Liver (tissue), 9 donors: ENCODE results near the gene MTMR10. TPM values are rescaled to one million over a fixed set of nuclear protein-coding genes. Genes with fewer than 3 reads are reported as not detected.

ENCODE experiments used
- DNase-seq: peaks from one replicate; pipeline ENCODE4 v3.0.0-alpha.2; 2017; ENCODE audit warnings: low spot score
- H3K27ac ChIP-seq, 2 donors: one replicate each; pipeline ENCODE4 v1.7.0; 2013; ENCODE audit warnings: inconsistent platforms in 2 of 2, low read length in 2 of 2, control low read depth in 1 of 2, low read depth in 1 of 2, mild to moderate bottlenecking in 1 of 2
- H3K27me3 ChIP-seq, 4 donors: one replicate each; pipeline versions ENCODE4 v1.6.1 to v1.7.0; 2013; ENCODE audit warnings: low read length in 3 of 4, inconsistent platforms in 1 of 4, mild to moderate bottlenecking in 1 of 4, moderate library complexity in 1 of 4; ENCODE audit not compliant: control insufficient read depth in 4 of 4, insufficient read depth in 4 of 4
- H3K36me3 ChIP-seq, 4 donors: one replicate each; pipeline versions ENCODE4 v1.6.1 to v1.7.0; 2013; ENCODE audit warnings: low read length in 3 of 4, mild to moderate bottlenecking in 3 of 4, low read depth in 1 of 4, moderate library complexity in 1 of 4; ENCODE audit not compliant: control insufficient read depth in 4 of 4, insufficient read depth in 3 of 4
- H3K4me1 ChIP-seq, 4 donors: one replicate each; pipeline versions ENCODE4 v1.6.1 to v1.7.0; 2013; ENCODE audit warnings: low read length in 3 of 4, mild to moderate bottlenecking in 3 of 4, moderate library complexity in 1 of 4; ENCODE audit not compliant: control insufficient read depth in 4 of 4, insufficient read depth in 4 of 4
- H3K4me3 ChIP-seq, 3 donors: one replicate each; pipeline versions ENCODE4 v1.6.1 to v1.7.0; 2013; ENCODE audit warnings: low read length in 3 of 3, control low read depth in 1 of 3, low read depth in 1 of 3, mild to moderate bottlenecking in 1 of 3
- H3K9ac ChIP-seq, 2 donors: one replicate each; pipeline ENCODE4 v1.7.0; 2013; ENCODE audit warnings: low read length in 2 of 2, mild to moderate bottlenecking in 2 of 2, moderate library complexity in 2 of 2, control low read depth in 1 of 2, low read depth in 1 of 2
- H3K9me3 ChIP-seq, 4 donors: one replicate each; pipeline versions ENCODE4 v1.6.1 to v1.7.0; 2013; ENCODE audit warnings: low read length in 3 of 4; ENCODE audit not compliant: control insufficient read depth in 4 of 4
- ATF3 ChIP-seq: IDR thresholded peaks from 2 replicates; pipeline ENCODE4 v1.6.1; 2016; ENCODE audit warnings: antibody characterized with exemption
- CTCF ChIP-seq: fragments of 150-350 bp; IDR thresholded peaks from 2 replicates; pipeline ENCODE4 v1.5.1; 2017; ENCODE audit warnings: improper control_type of control experiment, low read depth, low read length; ENCODE audit not compliant: missing input control
- EGR1 ChIP-seq, 2 donors: IDR thresholded peaks; 2 replicates each; pipeline ENCODE4 v1.6.1; 2016 to 2018; ENCODE audit warnings: antibody characterized with exemption in 2 of 2, low read depth in 2 of 2
- FOXA1 ChIP-seq: IDR thresholded peaks from 2 replicates; pipeline ENCODE4 v1.6.1; 2016; ENCODE audit warnings: antibody characterized with exemption
- HNF4A ChIP-seq, 2 donors: conservative IDR thresholded peaks; 2 replicates each; pipeline ENCODE4 v1.6.1; 2016; ENCODE audit warnings: antibody characterized with exemption in 2 of 2, mild to moderate bottlenecking in 2 of 2
- NR2F2 ChIP-seq: IDR thresholded peaks from 2 replicates; pipeline ENCODE4 v1.6.1; 2016; ENCODE audit warnings: antibody characterized with exemption
- RAD21 ChIP-seq, 2 donors: IDR thresholded peaks; 2 replicates each; pipeline ENCODE4 v1.6.1; 2016; ENCODE audit warnings: antibody characterized with exemption in 2 of 2, mild to moderate bottlenecking in 2 of 2
- REST ChIP-seq: IDR thresholded peaks from 2 replicates; pipeline ENCODE4 v1.6.1; 2016; ENCODE audit warnings: antibody characterized with exemption, mild to moderate bottlenecking
- RXRA ChIP-seq, 2 donors: IDR thresholded peaks; 2 replicates each; pipeline ENCODE4 v1.6.1; 2017 to 2018; ENCODE audit warnings: antibody characterized with exemption in 2 of 2, mild to moderate bottlenecking in 1 of 2
- SP1 ChIP-seq: IDR thresholded peaks from 2 replicates; pipeline ENCODE4 v1.6.1; 2018; ENCODE audit warnings: antibody characterized with exemption, mild to moderate bottlenecking
- TAF1 ChIP-seq: conservative IDR thresholded peaks from 2 replicates; pipeline ENCODE4 v1.6.1; 2016; ENCODE audit warnings: antibody characterized with exemption, mild to moderate bottlenecking
- YY1 ChIP-seq: IDR thresholded peaks from 2 replicates; pipeline ENCODE4 v1.6.1; 2016; ENCODE audit warnings: antibody characterized with exemption, mild to moderate bottlenecking
- WGBS: extraction: QIAGEN DNeasy Blood & Tissue Kit; methylation state at CpG from one replicate; pipeline ENCODE4 v1.1.7; 2013; 5-methylcytosine and 5-hydroxymethylcytosine counted together
- polyA plus RNA-seq, 2 donors: library from polyadenylated mRNA; stranded (reverse) in 1 of 2; unstranded in 1 of 2; fragments of 200-250 nt in 1 of 2; fragments of >200 nt in 1 of 2; fragmentation: Nextera tagmentation in 1 of 2; extraction: Ambion mirVana in 1 of 2; gene quantifications; one replicate each; pipeline versions ENCODE4 v1.2.1 to v1.2.3, GENCODE V29; 2013 to 2015
- total RNA-seq, 2 donors: library from RNA; depleted of rRNA; stranded (reverse); fragments of >200 nt; gene quantifications; one replicate each; pipeline ENCODE4 v1.2.3, GENCODE V29; 2014
- donor health status: healthy.
- donor health status: healthy.
- donor health status: healthy.
- donor health status: healthy.
- donor health status: healthy.

The MTMR10 gene
- total and polyA plus RNA-seq, 4 donors: 8.7 to 31.3 (median 13.6) TPM

- TF ChIP-seq HNF4A (conservative IDR thresholded peaks at IDR 0.05) (no peak), NR2F2 (peak; percentile 4), RAD21 (IDR thresholded peaks at IDR 0.05) (peak in 1 of 2 donors; percentile 5)
- WGBS: 73% methylated on average over 7 of the region's 7 CpGs
- Histone ChIP-seq H3K9ac (peak overlapping the region; percentile 87 to 96), H3K36me3 (no peaks in the 10 kb centered on the region), H3K27me3 (no peaks in the 10 kb centered on the region), H3K27ac (peak overlapping the region; percentile 87 to 98), H3K9me3 (no peaks in the 10 kb centered on the region), H3K4me3 (peak overlapping the region; percentile 65 to 97 (median 96)), H3K4me1 (peaks cover 0 to 23% (median 17%) of the 10 kb centered on the region in 4 donors)
- no peak for DNase-seq
Observed at GRCh38 chr15:30992249-30992864, 929 bp upstream of the MTMR10 start.

GRCh38 chr15:30990446-30991254, 778 bp downstream of the MTMR10 start:
- 1% methylated on average over 24 of the region's 24 CpGs for WGBS
- Histone ChIP-seq H3K36me3 (peaks cover 0 to 2% (median 0%) of the 10 kb centered on the region in 4 donors), H3K27me3 (no peaks in the 10 kb centered on the region), H3K27ac (peak overlapping the region; percentile 87 to 98), H3K9me3 (no peaks in the 10 kb centered on the region), H3K9ac (peak overlapping the region; percentile 76 to 99), H3K4me3 (peak overlapping the region; percentile 65 to 97 (median 96)), H3K4me1 (peaks cover 2 to 37% (median 27%) of the 10 kb centered on the region in 4 donors)
- no peak for TF ChIP-seq FOXA1
- TF ChIP-seq HNF4A (conservative IDR thresholded peaks at IDR 0.05): no peak
- TF ChIP-seq ATF3: no peak
- TF ChIP-seq SP1: peak; percentile 13
- TF ChIP-seq TAF1: no peak
- TF ChIP-seq RXRA (IDR thresholded peaks at IDR 0.05): peak in 1 of 2 donors; percentile 19
- TF ChIP-seq REST: no peak
- DNase-seq: no peak

- Histone ChIP-seq H3K27me3 (no peaks in the 10 kb centered on the region), H3K4me1 (peaks cover 3 to 43% (median 33%) of the 10 kb centered on the region in 4 donors), H3K9ac (peak overlapping the region; percentile 76 to 99), H3K4me3 (peak overlapping the region; percentile 65 to 97 (median 96)), H3K36me3 (peaks cover 0 to 2% (median 0%) of the 10 kb centered on the region in 4 donors), H3K9me3 (no peaks in the 10 kb centered on the region), H3K27ac (peak overlapping the region; percentile 87 to 98)
- WGBS: 19% methylated on average over 2 of the region's 2 CpGs
- no peak for DNase-seq
- TF ChIP-seq CTCF: no peak
- TF ChIP-seq EGR1 (IDR thresholded peaks at IDR 0.05; ENCODE audit: low read depth in 2 of 2): no peak
- TF ChIP-seq YY1: peak; percentile 85
Observed at GRCh38 chr15:30990036-30990435, 1.4 kb downstream of the MTMR10 start.
